Left cardiac atrium (tissue), 4 donors: ENCODE results near the gene XPO4. TPM values are rescaled to one million over a fixed set of nuclear protein-coding genes. Genes with fewer than 3 reads are reported as not detected.
A peak's percentile ranks its signal among the peaks of the same experiment; 100 is the strongest.
"Not testable (repeated sequence)": the region's sequence is repeated elsewhere in the genome, so short reads cannot be mapped to it uniquely, and the experiment has no call there.

Experiments
- ATAC-seq, 2 donors: fragments of 200-7000 bp; cut with Tn5 transposase; one replicate each; pipeline ENCODE4 v1.9.1; 2020; ENCODE audit warnings: mild to moderate bottlenecking in 2 of 2, moderate library complexity in 2 of 2
- DNase-seq: peaks from one replicate; pipeline ENCODE4 v3.0.0-alpha.2; 2020
- intact Hi-C, 2 donors: fragments of 100-400 bp; cut with DNase I; formaldehyde crosslinking; loops; one replicate each; pipeline versions ENCODE4 v1.14.1 to v1.15.1; 2022 to 2023
- long read RNA-seq: library from polyadenylated mRNA; unstranded; transcript quantifications from one replicate; pipeline ENCODE4 v2.0.0, GENCODE V29; 2021
- total RNA-seq, 2 donors: library from RNA; stranded (reverse); fragmentation: NEBNext Ultra II Directional; extraction: Animal tissue kit (Norgen Biotek cat#: 25700); gene quantifications; one replicate each; pipeline ENCODE4 v1.2.1, GENCODE V29; 2021
- donor health status: DM: no; HTN: yes; CAD: no.
- donor health status: DM: no; HTN: yes; CAD: no; lungs with severe emphysema.
- donor health status: DM: yes; HTN: yes; CAD: no.
- donor health status: Dilated cardiomyopathy.

XPO4 gene
- total RNA-seq, result 10 to 100 TPM in 1 of 2 donors, 1 to 10 TPM in 1; 7.8 to 12.1 TPM
- long read RNA-seq, full-length matches to known transcripts, result 1 of 6 reads
- long read RNA-seq, partial matches to known transcripts, result 1 of 6 reads
- long read RNA-seq, other reads (novel, unspliced or antisense), result 4 of 6 reads

DNA sequence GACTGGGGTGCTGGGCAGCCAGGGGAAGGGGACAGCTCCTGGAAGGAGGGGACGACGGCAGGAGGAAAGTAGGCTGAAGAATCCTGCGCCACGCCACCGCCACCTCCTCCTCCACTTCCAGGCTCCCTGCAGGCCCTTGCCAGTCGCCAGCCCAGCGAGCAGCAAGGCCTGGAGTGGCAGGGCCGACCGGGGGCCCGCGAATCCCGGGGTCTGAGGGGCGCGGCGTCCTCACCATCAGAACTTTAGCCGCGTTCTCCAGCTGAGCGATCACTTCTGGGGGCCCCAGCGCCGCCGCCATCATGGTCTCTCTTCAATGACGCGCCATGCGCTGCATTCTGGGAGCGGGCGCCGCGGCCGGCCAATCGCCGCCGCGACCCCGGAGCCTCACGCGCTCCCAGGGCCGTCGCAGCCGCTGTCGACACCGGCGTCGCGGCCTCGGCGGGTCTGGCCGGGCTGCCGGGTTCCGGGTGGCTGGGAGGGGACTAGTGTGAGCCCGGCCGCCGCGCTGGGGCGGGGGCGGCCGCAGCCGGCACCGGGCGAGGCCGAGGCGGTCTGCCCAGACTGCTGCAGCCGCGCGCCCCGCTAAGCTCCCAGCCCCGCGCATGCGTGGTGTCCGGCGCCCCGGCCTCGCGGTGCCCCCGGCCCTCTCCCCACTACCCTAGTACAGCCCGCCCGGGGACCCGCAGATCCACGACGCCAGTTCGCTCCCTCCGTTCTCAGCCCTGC, at the start of gene XPO4:
XPO4 (minus strand) TSS at position 309 of the 726 bp plus-strand sequence; CDS start at position 301, 8 bp downstream.
- ATAC-seq, result peak; percentile 98
- DNase-seq, result peak; percentile 87
- intact Hi-C loops, result no loop called here

DNA sequence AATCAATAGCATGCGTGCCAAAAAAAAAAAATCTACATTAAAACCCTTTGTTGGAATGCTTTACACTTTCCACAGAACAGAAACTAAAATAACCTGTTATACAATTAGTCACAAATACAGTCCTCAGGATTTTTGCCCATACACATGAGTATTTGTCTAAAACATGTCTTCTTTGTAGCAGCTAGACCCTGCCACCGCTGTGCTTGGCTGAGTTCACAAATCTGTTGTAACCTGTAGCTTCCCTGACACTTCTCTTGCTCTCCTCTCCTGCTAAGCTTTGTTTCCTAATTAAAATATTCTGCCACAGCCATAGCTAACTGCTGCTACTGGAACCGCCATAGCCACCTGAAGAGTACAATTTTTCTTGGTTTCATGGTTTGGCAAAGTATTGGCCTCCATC, 45.5 kb upstream of the XPO4 start:
- not testable (repeated sequence) for DNase-seq, ATAC-seq
- intact Hi-C loops, result loop anchor here in 1 of 2 donors (10.0 kb wide), 2 partner anchors 127 to 227 kb away; partner anchors contain the start of genes MRPL57 and SKA3

DNA sequence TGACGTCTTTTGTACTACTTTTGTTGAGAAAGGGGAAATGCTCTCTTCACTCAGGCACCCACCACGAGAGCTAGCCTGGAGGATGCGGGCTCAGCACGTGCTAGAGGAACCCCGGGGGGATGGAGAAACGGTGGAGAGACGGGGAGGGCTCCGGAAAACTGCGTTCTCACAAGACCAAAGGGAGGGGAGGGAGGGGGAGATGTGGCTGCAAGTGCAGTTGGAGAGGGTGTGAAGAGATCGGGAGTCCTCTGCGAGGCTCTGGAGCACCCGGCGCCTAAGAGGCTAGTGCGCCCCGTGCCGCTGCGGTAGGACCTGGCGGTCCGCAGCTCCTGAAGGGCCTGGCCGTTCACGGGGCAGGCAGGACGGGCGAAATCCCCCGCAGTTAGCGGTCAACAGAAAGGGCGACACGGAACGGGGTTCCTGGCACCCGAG, 43.4 kb upstream of the XPO4 start:
- peak; percentile 29 for DNase-seq
- ATAC-seq, result peak in 1 of 2 donors; percentile 26
- intact Hi-C loops, result loop anchor here in 1 of 2 donors (10.0 kb wide), 2 partner anchors 129 to 229 kb away; partner anchors contain the start of genes MRPL57 and SKA3

DNA sequence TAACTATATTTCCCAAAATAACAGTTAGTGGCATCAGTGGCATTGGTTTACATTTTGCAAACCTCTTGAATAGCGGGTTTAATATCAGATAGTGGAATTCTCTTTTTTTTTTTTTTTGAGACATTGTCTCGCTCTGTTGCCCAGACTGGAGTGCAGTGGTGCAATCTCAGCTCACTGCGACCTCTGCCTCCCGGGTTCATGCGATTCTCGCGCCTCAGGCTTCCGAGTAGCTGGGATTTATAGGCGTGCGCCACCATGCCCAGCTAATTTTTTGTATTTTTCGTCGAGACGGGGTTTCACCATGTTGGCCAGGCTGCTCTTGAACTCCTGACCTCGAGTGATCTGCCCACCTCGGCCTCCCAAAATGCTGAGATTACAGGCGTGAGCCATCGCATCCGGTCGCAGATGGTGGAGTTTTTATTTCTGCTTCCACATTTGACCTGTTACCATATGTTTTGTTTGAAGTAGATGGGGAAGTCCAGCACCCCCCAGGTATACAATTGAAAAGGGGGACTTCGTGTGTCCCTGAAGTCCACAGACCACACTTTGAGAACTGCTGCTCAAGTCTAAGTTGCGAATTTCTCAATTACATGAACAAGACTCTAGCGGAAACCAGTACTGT, 40.5 kb upstream of the XPO4 start:
- ATAC-seq, result no peak
- no peak for DNase-seq

DNA sequence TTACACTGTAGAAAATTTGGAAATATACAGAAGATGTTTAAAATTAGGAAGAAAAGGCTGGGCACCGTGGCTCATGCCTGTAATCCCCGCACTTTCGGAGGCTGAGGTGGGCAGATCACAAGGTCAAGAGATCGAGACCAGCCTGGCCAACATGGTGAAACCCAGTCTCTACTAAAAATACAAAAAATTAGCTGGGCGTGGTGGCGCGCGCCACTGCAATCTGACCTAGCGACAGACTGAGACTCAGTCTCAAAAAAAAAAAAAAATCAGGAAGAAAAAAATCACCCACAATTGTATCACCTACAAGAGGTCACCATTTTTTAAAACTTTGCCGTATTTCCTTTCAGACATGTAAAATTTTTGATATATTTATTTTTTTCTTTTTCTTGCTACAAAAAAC, 38.0 kb upstream of the XPO4 start:
- DNase-seq, ATAC-seq: not testable (repeated sequence)
- intact Hi-C loops, result loop anchor here (5.0 to 10.0 kb wide), 3 partner anchors 134 to 234 kb away; partner anchors contain the start of genes MRPL57 (in 1 of the 2) and SKA3 (in 1 of the 2)

More for the DNA sequence above, 40.5 kb upstream of the XPO4 start:
- intact Hi-C loops, result loop anchor here (2.0 to 10.0 kb wide), 4 partner anchors 132 to 536 kb away; partner anchors contain the start of genes MRPL57 (in 1 of the 2) and SKA3 (in 1 of the 2)

DNA sequence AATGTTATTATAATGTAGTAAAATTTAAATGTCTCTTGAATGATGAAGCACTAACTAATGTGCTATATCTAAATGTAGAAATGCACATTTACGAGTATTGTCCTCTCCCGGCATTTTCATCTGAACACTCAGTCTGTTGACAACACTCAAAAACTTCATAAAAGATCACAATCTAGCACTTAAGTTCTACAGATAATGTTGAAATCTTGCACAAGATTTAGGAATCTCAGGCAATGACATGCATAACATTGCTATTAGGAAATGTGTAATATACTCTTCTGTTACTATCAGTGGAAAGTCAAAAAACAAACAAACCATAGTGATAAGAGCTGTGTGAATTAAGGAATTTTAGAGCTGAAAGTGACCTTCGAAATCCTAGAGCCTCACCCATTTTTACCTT, 37.5 kb upstream of the XPO4 start:
- DNase-seq (no peak), ATAC-seq (no peak)
- intact Hi-C loops, result loop anchor here (5.0 to 10.0 kb wide), 3 partner anchors 135 to 235 kb away; partner anchors contain the start of genes MRPL57 (in 1 of the 2) and SKA3 (in 1 of the 2)

DNA sequence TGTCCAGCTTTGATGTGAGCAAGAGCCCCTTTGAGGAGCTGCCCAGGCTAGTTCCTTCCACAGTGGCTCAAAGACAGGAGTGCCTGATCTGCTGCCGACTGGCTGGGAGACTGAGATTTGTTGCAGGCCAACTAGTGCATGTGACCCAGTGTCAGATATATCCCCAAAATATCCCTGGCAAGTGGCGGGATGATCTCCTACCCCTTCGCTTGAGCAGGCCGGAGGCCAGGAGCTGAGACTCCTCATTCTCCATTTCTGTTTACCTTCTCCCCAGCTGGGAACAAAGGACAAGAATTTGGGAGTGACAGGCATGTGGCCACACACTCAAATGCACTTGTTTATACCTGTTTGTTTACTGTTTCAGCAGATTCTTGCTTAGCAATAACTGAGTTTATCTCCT, 37.1 kb upstream of the XPO4 start:
- peak; percentile 55 to 72 for ATAC-seq
- peak; percentile 31 for DNase-seq

DNA sequence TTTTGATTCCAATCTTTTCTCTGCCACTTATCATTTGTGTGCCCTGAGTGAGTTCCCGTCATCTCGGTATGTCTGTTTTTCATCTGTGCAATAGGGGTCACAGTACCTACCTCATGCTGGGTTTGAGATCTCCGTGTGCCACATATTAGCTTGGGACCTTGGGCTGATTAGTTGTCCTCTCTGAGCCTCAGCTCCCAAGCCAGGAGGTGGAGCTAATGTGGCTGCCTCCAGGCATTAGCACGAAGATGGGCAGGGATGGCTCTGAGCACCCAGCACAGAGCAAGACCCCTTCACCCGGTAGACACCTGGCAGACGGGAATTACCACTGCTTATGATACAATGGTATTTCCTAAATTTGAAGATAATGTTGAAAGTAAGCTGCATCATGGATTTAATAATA, 35.8 kb upstream of the XPO4 start:
- ATAC-seq (no peak), DNase-seq (no peak)
- intact Hi-C loops, result no loop called here

More for the DNA sequence above, 37.1 kb upstream of the XPO4 start:
- intact Hi-C loops, result loop anchor here (5.0 to 10.0 kb wide), 3 partner anchors 135 to 235 kb away; partner anchors contain the start of genes MRPL57 (in 1 of the 2) and SKA3 (in 1 of the 2)

DNA sequence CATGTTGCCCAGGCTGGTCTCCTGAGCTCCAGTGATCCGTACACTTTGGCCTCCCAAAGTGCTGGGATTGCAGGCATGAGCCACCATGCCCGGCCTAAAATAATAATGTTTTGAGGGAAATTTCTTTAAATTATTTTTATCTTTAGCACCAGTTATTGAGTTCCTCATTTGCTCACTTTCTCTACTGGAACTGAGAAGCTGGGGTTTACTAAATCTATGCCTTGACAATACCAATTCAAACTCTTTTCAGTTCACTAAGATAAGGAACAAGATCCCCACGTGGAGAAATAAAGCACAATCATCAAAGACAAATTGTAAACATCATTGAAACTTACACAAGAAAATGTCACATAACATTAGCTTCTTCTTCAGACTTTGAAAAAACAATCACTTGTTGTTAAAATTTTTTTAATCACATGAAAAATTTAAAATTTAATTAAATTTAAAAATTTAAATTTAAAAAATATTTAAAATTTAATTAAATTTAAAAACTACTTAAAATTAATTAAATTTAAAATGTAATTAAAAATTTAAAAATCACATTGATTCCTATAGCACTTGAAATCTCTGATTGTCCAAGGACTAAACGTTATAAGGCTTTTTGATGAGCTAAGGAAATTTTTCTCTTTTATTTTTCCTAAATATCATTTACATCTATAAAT, 25.2 kb upstream of the XPO4 start:
- DNase-seq, result no peak
- intact Hi-C loops, result loop anchor here in 1 of 2 donors (10.0 kb wide), 2 partner anchors 433 to 733 kb away; partner anchors contain the start of gene GJB2
- ATAC-seq, result no peak

DNA sequence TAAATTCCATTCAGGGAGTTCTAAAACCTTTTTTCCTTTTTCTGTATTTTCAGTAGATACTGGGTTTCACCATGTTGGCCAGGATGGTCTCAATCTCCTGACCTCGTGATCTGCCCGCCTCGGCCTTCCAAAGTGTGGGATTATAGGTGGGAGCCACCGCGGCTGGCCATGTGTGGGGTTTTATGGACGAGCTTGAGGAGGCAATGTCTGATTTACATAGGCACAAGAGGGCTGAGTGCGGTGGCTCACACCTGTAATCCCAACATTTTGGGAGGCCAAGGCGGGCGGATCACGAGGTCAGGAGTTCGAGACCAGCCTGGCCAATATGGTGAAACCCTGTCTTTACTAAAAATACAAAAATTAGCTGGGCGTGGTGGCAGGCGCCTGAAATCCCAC, 22.8 kb upstream of the XPO4 start:
- intact Hi-C loops, result loop anchor here (2.0 to 10.0 kb wide), 3 partner anchors 213 to 731 kb away; partner anchors contain the start of gene GJB2 (in 1 of the 2)
- not testable (repeated sequence) for DNase-seq, ATAC-seq

DNA sequence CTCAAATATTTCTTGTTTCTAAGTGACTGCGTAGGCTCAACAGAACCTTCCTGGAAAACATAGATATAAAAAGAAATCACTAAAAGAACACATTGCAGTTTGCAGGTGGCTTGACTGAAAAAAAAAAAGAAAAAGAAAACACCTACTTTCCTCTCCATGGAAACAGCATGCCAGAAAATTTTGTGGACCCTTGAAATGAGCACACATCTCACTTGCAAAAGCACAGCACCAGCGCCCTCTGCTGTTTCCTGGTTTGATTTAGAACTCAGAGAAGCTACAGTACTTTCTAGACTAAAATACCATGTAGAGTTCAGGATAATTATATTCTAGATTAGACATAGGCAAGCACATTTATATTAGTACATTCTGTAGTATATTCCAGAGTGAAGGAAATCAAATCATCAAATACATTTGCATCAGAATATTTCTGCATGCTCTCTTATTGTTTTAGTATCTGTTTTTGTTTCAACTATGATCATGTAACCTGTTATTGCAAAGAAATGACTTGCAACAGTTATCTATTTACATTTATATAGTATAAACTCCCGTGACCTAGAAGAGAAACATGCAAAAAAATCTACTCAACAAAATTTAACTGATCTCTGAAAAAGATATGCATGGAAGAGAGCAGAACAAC, 22.3 kb upstream of the XPO4 start:
- peak; percentile 56 to 70 for ATAC-seq
- intact Hi-C loops, result loop anchor here (2.0 to 10.0 kb wide), 6 partner anchors 212 to 743 kb away; partner anchors contain the start of gene GJB2 (in 1 of the 2)
- DNase-seq, result peak; percentile 88

DNA sequence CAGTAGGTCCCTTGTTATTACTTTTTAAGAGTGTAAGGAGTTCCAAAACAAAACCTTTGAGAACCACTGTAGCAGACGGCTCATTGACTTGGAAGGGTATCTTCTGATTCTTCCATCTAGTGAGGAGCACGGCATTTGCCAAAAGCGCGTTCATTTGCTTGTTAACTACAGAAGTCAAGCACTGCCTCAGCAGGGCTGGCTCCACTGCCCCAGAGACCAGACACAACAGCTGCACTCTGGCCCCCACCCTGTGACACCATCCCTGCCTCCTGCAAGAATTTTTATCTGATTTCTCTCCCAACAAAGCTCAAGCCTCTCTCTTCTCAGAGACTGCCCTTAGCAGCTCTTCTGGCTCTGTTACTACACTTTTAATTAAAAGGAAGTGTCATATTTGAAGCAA, 20.7 kb upstream of the XPO4 start:
- ATAC-seq, result no peak
- no peak for DNase-seq
- intact Hi-C loops, result loop anchor here (5.0 to 10.0 kb wide), 5 partner anchors 211 to 741 kb away; partner anchors contain the start of gene GJB2 (in 1 of the 2)

DNA sequence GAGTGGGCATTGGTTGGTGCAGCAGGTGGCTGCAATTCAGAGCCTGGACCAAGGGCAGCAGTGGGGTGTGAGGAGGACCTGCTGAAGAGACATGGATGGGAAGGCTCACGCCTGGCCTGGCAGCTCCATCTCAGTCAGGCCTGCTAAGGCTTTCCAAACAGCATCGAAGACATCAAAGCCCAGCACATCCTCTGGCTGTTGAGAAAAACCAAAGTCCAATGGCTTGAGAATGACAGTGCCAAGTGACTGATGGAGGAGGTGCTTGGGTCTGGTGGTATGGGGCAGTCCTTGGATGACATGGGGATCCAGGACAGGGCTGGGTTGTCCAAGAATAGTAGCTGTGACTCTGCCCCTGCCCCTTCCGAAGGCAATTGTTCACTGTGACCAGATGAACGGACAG, 19.0 kb upstream of the XPO4 start:
- DNase-seq, result no peak

DNA sequence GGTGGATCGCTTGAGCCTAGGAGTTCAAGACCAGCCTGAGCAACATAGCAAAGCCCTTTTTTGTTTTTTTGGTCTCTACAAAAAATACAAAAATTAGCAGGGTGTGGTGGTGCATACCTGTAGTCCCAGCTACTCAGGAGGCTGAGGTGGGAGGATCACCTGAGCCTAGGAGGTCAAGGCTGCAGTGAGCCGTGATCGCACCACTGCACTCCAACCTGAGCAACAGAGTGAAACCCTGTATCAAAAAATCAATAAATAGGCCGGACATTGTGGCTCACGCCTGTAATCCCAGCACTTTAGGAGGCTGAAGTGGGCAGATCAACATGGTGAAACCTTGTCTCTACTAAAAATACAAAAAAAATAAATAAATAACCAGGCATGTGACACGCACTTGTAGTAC, 13.1 kb upstream of the XPO4 start:
- DNase-seq, intact Hi-C loops, ATAC-seq: not testable (repeated sequence)

More for the DNA sequence above, 19.0 kb upstream of the XPO4 start:
- no peak for ATAC-seq
- intact Hi-C loops, result loop anchor here (5.0 to 10.0 kb wide), 5 partner anchors 209 to 739 kb away; partner anchors contain the start of gene GJB2 (in 1 of the 2)

DNA sequence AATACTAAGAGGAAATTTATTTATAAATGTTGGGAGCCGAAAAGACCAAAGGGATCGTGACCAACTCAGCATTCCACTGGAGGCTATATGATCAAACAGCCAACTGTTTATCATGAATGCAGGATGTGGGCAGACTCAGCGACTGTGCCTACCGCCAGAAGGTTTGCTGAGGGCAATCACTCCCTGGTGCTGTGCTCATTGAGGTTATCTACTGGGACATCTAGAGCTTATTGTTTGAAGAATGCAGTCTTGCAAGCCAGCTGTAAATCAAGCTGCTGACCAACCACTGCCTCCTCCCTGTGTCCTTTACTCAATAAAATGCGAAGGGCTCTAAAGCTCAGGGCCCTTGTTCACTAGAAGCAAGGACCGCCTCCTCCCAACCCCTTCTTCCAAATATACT, 8.5 kb upstream of the XPO4 start:
- DNase-seq (no peak), ATAC-seq (no peak)
- intact Hi-C loops, result no loop called here

DNA sequence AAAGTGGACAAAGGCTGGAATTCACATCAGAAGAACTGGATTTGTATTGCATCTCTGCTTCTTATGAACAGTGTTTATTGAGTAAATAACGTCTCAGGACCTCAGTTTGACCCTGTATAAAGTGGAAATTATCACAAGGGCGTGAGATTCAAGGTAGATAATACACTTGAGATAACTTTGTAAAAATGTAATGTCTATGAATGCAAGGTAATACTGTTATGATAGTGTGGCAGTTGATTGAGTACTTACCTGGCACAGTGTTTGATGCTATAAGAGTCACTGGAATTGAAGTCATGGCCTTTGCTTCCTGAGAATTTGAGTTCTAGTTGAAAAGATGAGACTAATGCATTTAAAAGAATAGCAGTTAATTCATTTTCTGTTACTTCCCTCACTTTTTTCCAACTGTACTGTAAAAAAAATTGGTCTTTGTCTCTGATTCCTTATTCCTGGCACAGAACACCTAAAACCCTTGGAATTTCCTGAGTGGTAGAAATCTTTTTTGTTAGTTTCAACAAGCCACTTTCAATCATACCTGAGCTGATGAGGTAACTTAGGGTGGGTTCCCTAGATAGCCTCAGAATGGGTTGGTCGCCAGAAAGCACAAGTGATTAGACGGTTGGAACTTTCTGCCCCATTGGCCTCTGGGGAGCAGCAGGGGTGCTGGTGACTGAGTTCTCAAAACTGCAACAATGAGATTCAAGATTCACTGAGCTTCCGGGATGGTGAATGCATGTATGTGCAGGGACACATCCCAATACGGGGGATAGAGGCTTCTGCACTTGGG, 6.4 kb upstream of the XPO4 start:
- DNase-seq (no peak), ATAC-seq (no peak)
- intact Hi-C loops, result no loop called here

DNA sequence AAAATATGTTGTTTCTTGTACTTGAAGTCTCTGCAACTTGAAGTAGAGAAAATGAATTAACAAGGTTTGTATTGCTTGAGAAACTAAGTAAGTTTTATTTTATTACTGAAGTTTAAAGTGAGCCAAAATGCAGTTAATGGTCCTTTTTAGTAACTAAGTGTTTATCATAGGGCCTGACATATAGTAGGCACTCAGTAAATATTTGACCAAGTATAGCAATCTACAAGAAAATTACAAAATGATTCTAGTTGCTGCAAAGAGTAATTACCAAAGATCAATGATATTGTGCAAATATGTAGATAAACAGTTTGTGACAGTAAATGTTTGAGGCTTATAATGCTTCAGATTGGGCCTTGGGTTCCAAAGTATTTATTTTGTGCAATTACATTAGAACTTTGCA, 2.4 kb upstream of the XPO4 start:
- ATAC-seq (no peak), DNase-seq (no peak)
- intact Hi-C loops, result no loop called here
